Measurements from ENCODE around the gene HTR6.

Gene HTR6

DNA sequence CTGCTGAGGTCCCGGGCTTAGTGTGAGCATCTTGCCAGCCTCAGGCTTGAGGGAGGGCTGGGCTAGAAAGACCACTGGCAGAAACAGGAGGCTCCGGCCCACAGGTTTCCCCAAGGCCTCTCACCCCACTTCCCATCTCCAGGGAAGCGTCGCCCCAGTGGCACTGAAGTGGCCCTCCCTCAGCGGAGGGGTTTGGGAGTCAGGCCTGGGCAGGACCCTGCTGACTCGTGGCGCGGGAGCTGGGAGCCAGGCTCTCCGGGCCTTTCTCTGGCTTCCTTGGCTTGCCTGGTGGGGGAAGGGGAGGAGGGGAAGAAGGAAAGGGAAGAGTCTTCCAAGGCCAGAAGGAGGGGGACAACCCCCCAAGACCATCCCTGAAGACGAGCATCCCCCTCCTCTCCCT is 7.2 kb upstream of the HTR6 start:
- no peak for DNase-seq

- no peak for DNase-seq
Observed at GRCh38 chr1:19658186-19658585, 6.5 kb upstream of the HTR6 start.

GRCh38 chr1:19661721-19662228 is 2.9 kb upstream of the HTR6 start:
- peak; percentile 44 for DNase-seq

DNA sequence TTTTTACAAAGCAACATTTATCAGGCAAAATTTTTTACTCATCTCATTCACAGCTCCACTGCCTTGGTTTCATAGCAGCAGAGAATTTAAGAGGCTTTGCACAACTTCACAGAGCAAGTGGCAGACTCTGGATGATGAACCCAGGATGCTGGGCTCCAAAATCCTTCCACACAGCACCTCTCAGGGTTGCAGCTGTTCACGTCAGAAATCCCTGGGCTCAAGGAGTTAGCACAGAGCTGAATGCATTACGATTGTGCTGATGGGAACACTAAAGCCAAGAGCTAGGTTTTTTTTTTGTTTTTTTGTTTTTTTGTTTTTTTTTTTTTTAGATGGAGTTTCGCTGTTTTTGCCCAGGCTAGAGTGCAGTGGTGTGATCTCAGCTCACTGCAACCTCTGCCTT is 2.4 kb upstream of the HTR6 start:
- DNase-seq: no peak

DNA sequence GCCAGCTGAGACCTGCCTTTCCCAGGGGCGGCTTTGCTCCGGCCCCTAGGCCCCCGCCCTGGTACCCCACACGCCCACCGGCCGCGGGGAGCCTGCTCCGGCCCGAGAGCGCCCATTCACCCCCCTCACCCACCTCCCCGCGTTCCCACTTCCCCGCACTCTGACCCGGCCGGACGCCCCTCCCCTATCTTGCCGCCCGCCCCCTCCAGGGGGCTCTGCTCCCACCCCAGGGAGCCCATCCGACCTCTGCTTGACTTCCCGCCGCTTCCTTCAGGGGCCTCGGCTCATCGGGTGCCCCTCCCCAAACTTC is 466 bp downstream of the HTR6 start:
- no peak for DNase-seq

- no peak for DNase-seq
Observed at GRCh38 chr1:19665496-19666465, 1.1 kb downstream of the HTR6 start.

GRCh38 chr1:19668888-19669287 is 4.2 kb downstream of the HTR6 start:
- DNase-seq: no peak

GRCh38 chr1:19670787-19671186 is 6.1 kb downstream of the HTR6 start:
- no peak for DNase-seq

- DNase-seq: no peak
Observed at GRCh38 chr1:19672237-19672636, 7.6 kb downstream of the HTR6 start.

DNA sequence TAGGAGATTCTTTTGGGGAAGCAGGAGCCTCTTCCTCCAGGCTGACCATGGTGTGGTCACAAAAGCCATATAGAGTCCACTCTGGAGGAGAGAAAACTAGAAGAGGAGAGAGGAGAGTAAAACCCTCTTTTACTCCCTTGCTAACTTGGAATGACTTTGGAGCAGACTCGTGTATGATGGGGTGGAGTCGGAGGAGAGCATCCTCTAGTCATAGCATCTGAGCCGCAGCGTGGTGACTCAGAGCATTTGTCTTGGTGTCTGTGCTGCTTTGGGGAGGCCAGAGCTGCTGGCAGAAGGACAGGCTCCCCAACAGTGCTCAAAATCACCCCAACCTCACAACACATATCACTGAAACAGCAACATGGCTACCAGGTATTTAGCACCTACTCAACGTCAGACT is 11.1 kb downstream of the HTR6 start:
- no peak for DNase-seq

GRCh38 chr1:19676438-19676922 is 11.8 kb downstream of the HTR6 start:
- peak; percentile 67 for DNase-seq

DNA sequence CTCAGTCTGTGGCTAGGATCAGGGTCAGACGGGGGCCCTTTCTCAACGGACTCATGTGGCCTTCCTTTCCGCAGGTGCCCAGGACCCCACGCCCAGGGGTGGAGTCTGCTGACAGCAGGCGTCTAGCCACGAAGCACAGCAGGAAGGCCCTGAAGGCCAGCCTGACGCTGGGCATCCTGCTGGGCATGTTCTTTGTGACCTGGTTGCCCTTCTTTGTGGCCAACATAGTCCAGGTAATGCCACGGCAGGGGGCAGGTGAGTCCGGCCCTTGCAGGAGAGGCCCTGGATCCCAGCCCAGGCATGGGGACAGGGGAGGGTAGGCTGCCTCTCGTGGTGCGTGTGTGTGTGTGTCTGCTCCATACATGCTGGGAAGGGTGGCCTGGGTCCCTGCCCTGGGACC is 13.8 kb downstream of the HTR6 start:
- no peak for DNase-seq

- DNase-seq: no peak
Observed at GRCh38 chr1:19678931-19679453, 14.3 kb downstream of the HTR6 start.

DNA sequence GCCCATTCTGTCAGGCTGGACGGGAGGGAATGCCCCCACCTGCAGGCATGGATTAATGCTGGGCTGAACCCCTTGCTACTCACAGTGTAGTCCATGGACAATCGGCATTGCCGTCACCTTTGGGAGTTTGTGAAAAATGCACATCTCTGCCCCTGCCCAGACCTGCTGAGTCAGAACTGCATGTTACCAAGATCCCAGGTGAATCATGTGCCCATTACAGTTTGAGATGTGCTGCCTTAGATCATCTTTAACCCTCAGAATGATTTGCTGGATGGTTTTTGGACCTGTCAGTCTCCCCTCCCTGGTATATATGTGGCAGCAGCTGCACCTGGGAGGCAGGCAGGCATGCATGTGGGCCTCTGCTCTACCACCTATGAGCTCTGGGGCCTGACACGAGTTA is 15.0 kb downstream of the HTR6 start:
- DNase-seq: no peak

GRCh38 chr1:19680644-19681043 is 16.0 kb downstream of the HTR6 start:
- no peak for DNase-seq

DNA sequence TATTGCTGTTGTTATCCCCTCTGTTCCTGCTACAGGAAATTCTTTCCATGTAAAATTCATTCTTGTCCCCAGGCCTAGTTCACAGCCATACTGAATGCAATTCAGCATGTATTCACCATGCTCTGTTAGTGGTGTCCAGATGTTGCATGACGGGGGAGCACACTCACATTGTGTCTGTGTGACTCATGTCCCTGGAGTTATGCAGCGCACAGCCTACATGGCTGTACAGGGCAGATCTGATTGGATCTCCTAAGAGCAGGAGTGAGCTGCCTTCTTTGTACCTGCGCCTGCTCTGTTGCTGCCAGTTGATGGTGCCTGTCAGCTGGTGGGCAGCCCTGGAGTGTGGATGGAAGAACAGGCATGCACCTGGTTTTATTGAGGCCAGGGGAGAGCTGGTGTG is 17.6 kb downstream of the HTR6 start:
- peak; percentile 90 for DNase-seq

GRCh38 chr1:19682901-19683300 is 18.2 kb downstream of the HTR6 start:
- no peak for DNase-seq

DNA sequence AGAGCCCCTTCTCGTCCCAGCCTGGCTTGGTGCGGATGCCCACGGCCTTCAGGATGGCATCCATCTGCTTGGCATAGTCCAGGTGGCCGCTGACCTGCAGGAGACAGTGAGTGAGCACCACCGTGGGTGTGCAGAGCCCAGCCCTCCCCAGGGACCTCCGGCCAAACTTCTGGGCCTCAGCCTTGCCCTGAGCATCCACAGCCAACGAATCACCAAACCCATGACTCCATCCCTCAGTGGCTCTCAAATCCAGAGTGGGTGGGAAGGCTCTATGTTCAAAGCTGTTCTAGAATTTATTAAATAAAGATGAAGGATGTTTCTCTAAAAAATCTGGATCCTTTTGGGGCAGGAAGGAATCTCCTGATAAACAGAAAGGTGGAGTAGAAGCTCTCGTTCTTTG is 18.7 kb downstream of the HTR6 start:
- no peak for DNase-seq

- no peak for DNase-seq
Observed at GRCh38 chr1:19684677-19685076, 20.0 kb downstream of the HTR6 start.

DNA sequence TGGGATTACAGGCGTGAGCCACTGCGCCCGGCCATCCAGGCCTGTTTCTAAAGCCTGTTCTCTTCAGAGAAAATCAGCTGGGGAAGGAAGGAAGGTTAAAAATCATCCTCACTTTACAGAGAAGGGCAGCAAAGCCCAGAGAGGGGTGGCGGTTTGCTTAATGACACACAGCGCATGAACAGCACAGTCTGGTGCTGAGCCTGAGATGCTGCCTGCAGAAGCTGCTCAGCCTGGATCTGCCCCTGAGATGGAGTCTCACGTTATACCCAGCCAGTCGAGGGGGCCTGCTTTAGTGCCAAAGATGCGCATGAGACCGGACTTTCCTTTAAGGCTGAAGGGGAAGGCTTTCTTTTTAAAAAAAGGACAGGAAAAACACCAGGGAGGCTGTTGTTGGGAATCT is 21.3 kb downstream of the HTR6 start:
- DNase-seq: no peak

DNA sequence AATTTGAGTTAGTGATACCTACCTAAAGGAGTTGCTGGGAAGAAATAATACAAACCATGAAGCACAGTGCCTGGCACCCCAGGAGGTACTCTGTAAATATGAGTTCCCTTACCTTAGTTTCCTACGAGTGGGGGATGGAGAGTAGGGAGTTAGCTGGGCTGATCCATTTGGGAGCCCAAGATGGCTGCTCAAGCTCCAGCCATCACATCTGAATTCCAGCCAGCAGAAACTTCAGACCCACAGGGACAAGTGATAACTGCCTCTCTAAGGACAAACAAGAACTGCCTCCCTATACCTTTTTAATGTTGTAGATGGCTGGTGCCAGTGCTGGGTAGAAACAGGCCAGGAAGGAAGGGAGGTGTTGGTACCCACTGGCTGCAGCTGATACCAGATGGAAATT is 22.7 kb downstream of the HTR6 start:
- DNase-seq: no peak

DNA sequence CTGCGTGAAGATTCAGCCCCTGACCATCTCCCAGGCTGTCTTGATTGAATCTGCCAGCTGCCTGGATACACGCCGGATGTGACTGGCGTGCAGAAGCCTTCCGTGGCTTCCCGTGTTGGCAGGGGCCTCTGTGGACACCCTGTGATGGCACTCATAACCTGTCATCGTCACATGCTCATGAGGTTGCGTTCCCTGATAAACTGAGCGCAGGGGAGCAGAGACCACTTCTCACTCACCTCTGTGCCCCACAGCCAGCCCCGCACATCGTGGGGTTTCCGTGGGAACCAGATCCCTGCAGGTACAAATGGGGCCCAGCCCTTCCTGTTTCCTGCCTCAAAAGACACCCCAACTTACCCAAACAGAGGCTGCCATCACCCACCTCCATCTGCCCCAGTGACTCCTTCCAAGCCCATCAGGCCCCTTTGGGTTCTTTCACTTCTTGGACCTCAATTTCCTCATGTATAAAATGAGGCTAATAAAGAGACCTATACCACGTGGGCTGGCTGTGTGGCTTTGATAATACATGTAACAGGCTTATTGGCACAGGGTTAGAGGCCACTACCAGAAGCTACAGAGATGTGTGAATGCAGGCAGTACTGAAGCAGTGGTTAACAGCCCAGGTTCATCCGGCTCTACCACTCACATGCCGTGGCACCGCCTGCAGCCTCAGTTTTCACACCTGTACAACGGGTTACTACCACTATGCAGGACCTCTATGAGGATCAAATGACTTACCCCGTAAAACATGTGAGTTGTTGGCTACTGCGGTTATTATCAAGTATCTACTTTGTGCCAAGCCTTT is 23.6 kb downstream of the HTR6 start:
- no peak for DNase-seq

DNA sequence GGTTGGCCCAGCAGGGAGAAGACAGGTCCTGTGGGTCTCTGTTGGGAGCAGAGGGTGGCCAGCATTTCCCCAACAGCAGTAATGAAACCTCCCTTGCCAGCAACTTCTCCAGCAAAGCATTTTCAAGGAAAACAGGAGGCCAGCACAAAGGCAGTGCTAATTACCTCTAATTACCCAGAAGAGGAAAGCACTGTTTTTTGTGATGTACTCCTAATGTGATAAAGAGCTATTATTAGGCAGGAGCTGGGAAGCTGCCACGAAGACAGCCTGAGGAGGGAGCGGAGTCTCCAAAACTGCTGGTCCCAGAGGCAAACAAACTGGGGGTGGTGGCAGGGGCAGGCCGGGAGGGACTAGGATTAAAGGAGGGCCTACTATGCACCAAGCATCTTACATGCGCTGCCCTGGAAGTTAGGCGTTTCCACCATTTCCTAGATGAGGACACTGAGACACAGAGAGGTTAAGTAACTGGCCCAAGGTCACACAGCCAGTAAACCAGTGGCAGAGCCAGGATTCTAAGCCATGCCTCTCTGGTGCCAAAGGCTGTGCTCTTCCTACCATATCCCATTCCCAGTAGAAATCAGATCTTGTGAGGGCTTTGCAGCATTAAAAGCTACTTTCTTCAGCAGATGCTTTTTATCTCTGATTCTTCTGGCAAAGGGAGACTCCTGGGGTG is 24.5 kb downstream of the HTR6 start:
- no peak for DNase-seq
